Uterus (tissue), 2 donors: ENCODE results near the gene RNF17.

Experiments
- CTCF ChIP-seq, 4 experiments: fragments of 200-600 bp in 2 of 4; fragments of 450-650 bp in 2 of 4; sonication (generic) in 2 of 4; IDR thresholded peaks; one replicate each; pipeline ENCODE4 v1.5.1; 2016 to 2019; ENCODE audit warnings: antibody characterized with exemption in 4 of 4, mild to moderate bottlenecking in 2 of 4, moderate library complexity in 1 of 4
- POLR2A ChIP-seq, 2 donors: fragments of 450-650 bp; IDR thresholded peaks; one replicate each; pipeline ENCODE4 v1.6.1; 2016; ENCODE audit warnings: antibody characterized with exemption in 2 of 2, mild to moderate bottlenecking in 1 of 2, moderate library complexity in 1 of 2

- TF ChIP-seq POLR2A (IDR thresholded peaks at IDR 0.05) (no peak), CTCF (IDR thresholded peaks at IDR 0.05) (no peak)
These were observed 129.9 kb downstream of the RNF17 start for GRCh38 chr13:24893863-24894262.
